GM21723 (cell line): ENCODE measurements around the gene IDH2.
"Not testable (repeated sequence)": the region's sequence is repeated elsewhere in the genome, so short reads cannot be mapped to it uniquely, and the experiment has no call there.

Source experiments
- ATAC-seq: cut with Tn5 transposase; IDR thresholded peaks from one replicate; pipeline ENCODE4 v1.9.1; 2021; ENCODE audit warnings: mild to moderate bottlenecking, moderate library complexity; ENCODE audit not compliant: unreplicated experiment

Gene IDH2

DNA sequence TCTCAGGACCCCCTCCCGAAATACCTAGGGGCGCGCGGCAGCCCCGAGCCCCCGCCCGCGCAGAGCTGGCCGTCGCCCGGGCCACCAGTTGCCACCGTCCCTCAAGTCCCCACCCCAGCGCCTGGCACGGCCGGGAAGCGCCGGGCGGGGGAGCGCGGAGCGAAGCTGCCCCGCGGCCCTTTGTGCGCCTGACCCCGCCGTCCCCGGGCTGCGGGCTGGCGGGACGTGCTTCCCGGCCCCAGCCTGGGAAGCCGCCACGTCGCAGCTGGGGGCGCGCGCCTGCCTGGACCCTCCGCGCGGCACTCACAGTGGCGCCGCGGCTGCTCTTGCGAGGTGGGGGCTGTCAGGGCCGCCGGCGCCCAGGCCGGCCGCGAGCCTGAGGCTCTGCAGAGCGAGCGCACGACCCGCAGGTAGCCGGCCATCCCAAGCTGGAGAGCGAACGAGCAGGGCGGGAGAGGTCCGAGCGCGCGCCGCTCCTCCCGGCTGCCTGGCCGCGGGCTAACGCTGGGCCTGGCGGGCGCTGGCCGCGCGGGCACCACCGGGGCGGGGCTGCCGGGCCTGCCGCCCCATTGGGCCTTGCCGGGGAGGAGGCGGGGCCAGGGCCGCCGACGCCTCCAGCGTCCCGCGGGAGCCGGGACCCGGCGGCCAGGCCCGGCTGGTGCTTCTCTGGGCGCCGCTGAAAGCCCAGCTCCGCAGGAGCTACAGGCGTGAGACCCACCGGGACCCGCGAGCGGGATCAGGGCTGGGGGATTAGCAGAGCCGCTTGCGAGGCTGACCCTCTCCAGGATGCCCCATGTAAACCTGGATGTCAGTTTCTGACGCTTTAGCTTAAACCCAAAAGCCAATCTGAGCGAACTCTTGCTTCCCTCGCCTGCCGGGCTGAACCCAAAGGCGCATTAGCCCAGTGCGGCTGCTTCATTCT, at the start of gene IDH2:
Gene IDH2, minus strand, starts transcription at position 500 of the 922 bp plus-strand sequence. Its CDS starts 78 bp downstream, at position 422.
- peak; percentile 65 for ATAC-seq

DNA sequence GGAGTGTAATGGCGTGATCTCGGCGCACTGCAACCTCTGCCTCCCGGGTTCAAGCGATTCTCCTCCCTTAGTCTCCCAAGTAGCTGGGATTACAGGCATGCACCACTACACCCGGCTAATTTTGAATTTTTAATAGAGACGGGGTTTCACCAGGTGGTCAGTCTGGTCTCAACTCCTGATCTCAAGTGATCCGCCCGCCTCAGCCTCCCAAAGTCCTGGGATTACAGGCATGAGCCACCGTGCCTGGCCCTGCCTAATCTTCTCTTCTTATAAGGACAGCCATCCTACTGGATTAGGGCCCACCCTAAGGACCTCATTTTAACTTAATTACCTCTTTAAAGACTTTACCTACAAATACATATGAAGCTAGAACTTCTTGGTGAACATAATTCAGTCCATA, 48.3 kb upstream of the IDH2 start:
- ATAC-seq, result not testable (repeated sequence)

GRCh38 chr15:90149609-90150340, 47.5 kb upstream of the IDH2 start:
- no peak for ATAC-seq

GRCh38 chr15:90146198-90146761, 44.0 kb upstream of the IDH2 start:
- not testable (repeated sequence) for ATAC-seq

DNA sequence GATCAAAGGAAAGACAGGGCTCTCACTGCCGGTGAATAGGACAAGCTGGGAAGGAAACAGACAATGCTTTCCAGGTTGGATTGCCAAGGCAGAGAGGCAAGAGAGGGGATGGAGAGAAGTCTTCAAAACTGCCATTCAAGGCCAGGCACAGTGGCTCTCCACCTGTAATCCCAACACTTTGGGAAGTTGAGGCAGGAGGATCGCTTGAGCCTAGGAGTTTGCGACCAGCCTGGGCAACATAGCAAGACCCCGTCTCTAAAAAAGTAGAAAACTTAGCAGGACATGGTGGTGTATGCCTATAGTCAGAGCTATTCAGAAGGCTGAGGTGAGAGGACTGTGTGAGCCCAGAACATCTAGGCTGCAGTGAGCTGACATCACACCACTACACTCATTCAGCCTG, 43.5 kb upstream of the IDH2 start:
- ATAC-seq, result no peak

- ATAC-seq, result no peak
These were observed 43.0 kb upstream of the IDH2 start for GRCh38 chr15:90145259-90145658.

DNA sequence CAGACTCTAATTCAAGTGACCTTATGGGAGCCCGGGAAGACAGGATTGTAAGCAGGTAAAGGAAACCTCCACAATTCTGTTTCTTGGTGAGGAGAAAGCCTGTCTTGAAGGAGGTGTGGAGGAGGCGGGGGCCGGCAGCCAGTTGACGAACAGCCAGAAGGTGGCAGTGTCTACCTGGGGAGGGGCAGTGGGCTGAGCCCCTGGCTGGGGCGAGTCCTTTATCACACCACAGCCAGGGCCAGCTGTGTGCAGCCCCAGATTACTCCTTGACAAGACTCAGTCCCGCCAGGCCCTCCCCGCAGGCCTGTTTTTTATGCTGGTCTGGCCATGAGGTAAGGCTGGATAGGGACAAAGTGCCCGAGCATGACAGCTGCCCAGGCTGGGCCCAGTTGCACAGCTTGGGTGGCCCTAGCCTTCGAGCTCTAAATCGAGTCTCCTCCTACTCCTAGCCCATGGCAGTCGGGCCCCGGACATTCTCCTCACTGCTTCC, 40.9 kb upstream of the IDH2 start:
- peak; percentile 72 for ATAC-seq

GRCh38 chr15:90142216-90143165, 40.2 kb upstream of the IDH2 start:
- no peak for ATAC-seq

- ATAC-seq, result no peak
These were observed 39.4 kb upstream of the IDH2 start for GRCh38 chr15:90141646-90142045.

DNA sequence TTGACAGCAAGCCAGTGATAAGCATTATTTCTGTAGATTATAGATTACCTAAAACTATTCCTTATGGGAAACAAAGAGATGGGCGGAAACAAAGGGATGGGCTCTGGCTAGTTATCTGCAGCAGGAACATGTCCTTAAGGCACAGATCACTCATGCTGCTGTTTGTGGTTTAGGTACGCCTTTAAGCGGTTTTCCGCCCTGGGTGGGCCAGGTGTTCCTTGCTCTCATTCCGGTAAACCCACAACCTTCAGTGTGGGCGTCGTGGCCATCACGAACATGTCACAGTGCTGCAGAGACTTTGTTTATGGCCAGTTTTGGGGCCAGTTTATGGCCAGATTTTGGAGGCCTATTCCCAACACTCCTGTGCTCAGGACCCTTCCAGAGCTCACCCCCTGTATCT, 37.3 kb upstream of the IDH2 start:
- ATAC-seq, result not testable (repeated sequence)

DNA sequence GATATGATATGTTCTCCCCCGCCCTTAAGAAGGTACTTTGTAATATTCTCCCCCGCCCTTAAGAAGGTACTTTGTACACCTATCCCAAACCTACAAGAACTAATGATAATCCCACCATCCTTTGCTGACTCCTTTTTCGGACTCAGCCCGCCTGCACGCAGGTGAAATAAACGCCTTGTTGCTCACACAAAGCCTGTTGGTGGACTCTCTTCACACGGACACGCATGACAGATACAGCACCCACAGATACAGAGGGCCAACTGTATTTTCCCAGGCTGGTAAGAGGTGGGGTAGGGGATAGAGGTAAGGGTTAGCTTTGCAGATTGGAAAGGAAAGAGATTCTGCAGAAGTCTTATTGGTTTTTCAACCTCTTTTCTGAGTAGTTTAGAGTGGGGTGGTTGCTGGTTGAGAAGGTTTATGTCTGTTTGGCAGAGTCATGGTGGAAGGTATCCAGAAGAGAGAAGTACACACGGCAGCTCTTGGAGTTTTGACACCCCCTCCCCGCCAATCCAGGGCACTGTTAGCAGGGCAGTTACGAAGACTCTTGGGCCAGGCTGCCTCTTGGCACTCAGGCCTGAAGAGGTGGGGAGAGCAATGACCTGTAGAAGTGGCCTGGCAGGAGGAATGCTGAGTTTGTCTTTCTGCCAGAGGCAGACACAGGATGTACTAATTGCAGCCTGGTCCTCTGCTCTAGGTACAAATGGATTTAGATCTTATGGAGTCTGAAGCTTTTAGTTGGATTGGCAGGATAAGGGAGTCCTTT, 36.0 kb upstream of the IDH2 start:
- ATAC-seq, result no peak

GRCh38 chr15:90132437-90132836, 30.2 kb upstream of the IDH2 start:
- no peak for ATAC-seq

- ATAC-seq, result no peak
These were observed 29.6 kb upstream of the IDH2 start for GRCh38 chr15:90131848-90132247.

DNA sequence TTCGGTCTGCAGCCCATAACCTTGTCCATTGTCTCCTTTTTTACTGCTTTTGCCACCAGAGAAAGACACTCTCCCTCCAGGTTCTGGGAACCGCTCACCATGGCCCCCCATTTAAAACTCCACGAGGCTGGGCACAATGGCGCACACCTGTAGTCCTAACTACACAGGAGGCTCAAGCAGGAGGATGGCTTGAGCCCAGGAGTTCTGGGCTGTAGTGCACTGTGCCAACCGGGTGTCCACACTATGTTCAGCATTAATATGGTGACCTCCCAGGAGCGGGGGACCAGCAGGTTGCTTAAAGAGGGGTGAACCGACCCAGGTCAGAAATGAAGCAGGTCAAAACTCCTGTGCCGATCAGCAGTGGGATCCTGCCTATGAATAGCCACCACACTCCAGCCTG, 28.0 kb upstream of the IDH2 start:
- no peak for ATAC-seq

DNA sequence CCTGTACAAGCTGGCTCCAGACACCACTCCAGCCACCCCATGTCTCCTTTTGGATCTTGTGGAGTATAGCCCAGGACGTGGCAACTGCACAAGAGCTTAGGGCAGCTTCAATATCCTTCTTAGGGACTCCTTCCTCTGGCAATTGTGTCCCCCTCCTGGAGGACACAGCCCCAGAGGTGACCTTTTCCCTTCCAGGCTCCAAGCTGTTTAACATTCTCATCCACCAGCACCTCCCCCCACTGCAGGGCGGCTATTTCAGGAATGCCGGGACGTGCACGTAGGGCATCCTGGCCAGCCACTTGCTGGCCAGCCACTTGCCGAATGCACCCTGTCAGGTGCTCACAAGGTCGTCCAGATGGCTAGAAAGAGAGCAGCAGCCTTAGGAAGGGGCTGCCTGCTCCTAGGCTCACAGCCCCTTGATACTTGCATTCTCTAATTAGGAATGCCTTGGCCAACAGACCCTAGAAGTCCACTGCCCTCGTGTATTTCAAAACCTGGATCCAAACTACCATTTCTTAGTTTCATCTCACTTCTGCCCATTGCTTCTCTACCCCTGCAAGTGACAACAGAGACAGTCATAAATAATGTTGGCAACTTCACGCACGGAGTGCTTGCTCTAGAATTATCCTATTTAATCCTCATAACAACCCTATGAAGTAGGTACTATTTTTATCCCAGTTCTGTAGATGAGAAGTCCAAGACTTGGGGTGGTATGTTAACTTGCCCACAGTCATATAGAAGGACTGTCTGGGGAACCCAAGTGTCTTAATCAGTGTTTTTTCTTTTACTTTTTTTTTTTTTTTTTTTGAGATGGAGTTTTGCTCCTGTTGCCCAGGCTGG, 24.5 kb upstream of the IDH2 start:
- no peak for ATAC-seq

GRCh38 chr15:90126022-90126421, 23.8 kb upstream of the IDH2 start:
- no peak for ATAC-seq

DNA sequence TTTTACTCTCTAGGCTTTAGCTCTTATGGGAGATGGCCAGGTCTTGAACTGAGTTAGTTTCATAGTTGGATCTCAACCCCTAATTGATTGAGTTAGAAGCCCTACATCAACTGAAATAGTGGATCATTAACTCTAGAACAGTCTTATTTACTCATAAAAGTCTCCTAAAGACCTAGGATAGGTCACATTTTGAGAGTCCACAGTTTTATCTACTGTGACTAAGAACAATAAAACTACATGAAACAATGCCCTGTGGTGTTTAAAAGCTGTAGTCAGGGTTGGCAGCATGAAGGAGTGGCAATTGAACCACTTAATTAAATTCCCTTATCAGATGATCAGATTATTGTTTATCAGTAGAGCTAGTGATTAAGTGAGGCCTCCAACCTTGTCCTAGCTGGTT, 22.2 kb upstream of the IDH2 start:
- ATAC-seq, result no peak

- no peak for ATAC-seq
These were observed 18.8 kb upstream of the IDH2 start for GRCh38 chr15:90121086-90121485.

DNA sequence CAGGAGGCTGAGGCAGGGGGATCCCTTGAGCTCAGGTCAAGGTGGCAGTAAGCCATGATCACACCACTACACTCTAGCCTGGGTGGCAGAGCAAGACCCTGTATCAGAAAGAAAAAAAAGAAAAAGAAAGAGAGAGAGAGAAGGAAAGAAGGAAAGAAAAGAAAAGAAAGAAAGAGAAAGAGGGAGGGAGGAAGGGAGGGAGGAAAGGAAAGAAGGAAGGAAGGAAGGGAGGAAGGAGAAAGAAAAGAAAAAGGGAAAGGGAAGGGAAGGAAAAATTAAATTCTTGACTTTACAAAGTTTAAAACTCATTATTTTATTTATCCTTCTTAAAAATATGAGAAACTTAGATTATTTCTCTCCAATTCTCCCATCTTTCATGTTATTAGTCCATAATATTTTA, 17.1 kb upstream of the IDH2 start:
- no peak for ATAC-seq
